Ureter (tissue), 1 donor: ENCODE data around the gene ZNF597. TPM values are rescaled to one million over a fixed set of nuclear protein-coding genes. Genes with fewer than 3 reads are reported as not detected.

Experiments used
- DNase-seq: peaks from one replicate; pipeline ENCODE4 v3.0.0-alpha.2; 2020; ENCODE audit warnings: low spot score
- total RNA-seq: library from RNA; stranded (reverse); gene quantifications from one replicate; pipeline ENCODE4 v1.2.4, GENCODE V29; 2023
- donor health status: DM: yes; HTN: yes; CAD: no.

Gene ZNF597, protein sequence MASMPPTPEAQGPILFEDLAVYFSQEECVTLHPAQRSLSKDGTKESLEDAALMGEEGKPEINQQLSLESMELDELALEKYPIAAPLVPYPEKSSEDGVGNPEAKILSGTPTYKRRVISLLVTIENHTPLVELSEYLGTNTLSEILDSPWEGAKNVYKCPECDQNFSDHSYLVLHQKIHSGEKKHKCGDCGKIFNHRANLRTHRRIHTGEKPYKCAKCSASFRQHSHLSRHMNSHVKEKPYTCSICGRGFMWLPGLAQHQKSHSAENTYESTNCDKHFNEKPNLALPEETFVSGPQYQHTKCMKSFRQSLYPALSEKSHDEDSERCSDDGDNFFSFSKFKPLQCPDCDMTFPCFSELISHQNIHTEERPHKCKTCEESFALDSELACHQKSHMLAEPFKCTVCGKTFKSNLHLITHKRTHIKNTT
- 4.8 TPM for total RNA-seq

DNA sequence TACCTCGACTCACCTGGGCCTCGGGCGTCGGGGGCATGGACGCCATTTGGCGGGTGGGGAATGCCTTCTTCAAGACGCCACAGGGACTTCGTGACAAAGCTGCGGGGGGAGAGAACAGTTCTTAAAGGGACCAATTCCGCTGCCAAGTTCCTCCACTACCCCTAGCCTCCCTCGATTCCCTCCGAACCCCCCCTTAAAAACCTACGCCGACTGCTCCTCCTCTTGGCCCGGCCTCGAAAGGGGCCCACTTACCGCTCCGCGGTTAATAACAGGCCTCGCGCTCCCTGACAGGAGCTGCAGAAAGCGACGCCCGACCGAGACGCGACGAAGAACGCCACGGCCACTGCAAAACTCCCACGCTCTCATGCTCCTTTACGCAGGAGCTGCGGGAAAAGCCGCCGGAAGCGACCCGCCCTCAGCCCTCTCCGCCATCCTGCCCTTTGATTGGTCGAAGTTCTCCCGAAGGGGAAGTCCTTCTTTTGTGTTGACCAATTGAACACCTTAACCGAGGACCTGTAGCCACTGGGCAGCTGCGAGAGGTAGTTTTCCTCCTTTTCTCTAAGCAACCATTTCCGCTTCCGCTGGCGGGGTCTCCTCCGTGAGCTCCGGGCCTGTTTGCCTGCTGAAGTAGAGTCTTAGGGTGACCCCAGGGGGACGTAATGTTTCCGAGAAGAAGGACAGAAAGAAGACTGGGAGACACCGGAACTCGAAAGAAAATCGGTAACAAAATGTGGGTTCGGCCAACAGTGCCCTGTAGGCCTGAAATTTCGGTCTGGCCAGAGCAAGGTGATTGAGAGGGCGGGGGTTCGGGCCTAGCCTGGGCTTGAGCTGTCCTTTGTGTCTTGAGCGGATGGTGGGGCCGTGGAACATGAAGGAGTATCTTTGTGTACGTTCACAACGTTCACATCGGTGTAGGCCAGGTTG lies at the start of gene ZNF597, which contains the start of gene NAA60:
TSS of gene ZNF597 (minus strand) at position 397 of the 924 bp plus-strand sequence. CDS start at position 46, 351 bp downstream.
TSS of gene NAA60 (plus strand) at position 573 of the 924 bp plus-strand sequence. CDS start 32,548 bp downstream, outside the sequence.
- peak; percentile 85 for DNase-seq

DNA sequence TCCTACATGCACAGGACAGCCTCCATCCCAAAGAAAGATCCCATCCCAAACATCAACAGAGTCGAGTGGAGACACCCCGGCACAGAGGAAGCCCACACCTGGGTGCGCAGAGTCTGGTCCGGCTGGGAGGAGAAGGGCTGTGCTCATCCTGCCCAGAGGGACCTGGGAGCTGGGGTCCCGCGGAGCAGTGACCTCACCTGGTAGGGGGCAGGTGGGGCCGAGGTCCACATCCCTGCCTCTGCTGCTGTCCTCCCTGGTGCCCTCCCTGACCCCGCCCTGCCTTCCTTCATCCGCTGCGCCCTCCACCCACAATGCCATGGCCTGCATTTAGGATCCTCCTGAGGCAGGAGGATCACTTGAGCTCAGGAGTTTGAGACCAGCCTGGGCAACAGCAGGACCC lies 49.1 kb upstream of the ZNF597 start:
- no peak for DNase-seq

DNA sequence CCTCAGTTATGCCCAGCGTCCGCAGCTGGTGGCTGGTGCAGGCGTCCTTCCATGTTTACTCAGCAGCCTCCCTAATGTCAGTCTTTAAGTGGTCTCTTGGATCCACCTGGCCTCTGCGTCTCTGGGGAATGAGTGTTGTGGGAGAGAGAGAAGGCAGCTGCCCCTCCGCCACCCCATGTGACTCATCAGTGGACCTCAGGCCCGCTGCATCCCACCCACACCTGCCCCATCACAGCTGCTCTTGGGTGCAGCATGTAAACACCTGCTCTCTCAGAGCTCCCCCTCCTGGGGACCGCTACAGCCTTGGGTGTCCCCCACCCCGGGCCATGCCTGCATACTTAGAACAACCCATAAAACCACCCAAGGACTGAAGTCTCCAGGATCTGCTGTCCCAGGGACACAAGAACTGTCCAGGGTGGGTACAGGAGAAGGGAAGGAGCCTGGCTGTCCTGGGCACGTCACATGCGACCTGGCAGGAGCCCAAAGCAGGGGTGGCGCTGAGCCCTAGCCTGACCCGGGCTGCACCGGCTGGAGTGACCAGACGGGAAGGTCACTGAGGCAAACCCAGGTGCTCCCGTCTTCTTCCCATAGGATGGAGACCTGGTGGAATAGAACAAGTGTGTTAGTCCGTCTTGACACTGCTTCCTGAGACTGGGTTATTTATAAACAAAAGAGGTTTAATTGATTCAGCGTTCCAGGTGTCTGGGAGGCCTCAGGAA lies 47.8 kb upstream of the ZNF597 start:
- DNase-seq: no peak

DNA sequence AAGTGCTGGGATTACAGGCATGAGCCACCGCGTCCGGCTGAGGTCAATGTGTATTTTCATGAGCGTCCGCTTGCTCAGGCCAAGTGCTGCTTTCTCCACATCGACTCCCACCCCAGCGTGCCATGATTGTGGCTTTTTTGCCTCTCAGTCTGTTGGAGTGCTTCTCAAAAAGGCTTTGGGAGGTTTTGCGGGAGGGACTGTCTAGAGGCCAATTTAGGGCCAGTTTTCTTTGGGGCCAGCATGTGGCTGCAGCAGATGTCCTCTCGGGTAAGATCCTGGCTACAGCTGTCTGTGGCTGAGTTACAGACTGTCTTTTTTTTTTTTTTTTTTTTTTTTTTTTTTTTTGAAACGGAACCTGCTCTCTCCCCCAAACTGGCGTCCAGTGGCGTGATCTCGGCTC lies 45.5 kb upstream of the ZNF597 start:
- no peak for DNase-seq

DNA sequence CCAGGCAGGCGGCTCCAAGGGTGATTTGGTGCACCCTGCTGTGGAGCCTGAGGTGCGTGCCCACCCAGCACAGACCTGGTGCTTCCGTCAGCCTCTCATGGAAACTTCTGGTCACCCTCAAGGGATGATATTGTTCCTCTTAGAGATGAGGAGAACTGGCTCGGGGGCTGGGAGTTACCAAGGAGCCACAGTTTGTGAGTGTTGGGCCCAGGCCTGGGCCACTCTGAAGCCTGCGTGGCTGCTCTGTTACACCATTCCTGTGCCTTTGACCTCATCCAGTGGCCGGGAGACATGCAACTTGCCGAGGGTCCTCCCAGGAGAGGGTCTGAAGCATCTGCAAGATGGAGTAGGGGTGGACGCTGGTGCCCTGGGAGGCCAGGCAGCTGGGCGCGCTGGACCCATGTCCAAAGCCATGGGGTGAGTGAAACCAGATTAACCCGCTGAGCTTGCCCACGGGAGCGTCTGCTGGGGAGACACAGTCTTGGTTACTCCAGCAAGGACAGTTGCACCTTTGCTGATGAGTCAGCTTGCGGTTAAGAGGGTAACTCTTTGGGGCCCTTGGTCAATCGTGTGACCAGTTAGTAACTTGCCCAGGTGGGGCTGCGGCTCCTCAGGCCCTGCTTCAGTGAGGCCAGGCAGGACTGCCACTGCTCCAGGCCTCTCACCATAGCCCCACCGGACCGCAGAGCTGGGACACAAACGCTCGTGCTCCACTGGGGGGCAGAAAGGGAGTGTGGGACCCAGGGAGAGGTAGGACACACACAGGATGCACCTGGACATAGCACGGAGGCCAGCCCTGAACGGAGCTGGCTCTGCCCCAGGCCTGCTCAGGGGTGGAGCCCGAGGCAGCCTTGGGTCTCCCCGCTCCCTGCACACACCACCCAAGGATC lies 44.5 kb upstream of the ZNF597 start:
- no peak for DNase-seq

DNA sequence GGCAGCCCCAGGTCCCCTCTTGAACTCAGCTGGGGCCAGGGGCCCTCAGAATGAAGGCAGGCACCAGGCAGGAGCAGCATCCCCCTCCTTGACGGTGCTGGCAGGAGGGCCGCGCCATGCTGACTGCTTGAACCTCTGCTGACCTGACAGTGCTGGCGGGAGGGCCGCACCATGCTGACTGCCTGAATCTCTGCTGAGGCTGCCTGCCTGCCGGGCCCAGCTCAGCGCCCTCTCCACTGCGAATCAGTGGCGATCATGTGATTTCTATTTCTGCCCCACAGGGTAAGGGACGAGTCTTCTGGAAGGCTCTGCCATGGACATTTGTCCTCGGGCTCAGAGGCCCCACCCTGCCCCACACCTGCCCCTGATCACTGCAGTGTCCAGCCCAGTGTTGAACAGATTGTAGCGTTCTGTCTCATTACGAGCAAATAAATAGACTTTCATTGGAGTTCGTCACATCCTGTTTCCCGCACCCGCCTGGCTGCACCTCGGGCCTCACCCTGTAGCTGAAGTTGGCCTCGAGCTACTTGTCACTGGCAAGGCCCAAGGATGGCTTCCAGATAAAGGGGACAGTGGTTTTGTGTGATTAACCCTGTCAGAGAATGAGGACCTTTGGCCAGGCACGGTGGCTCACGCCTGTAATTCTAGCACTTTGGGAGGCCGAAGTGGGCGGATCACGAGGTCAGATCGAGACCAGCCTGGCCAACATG lies 43.4 kb upstream of the ZNF597 start:
- DNase-seq: no peak

DNA sequence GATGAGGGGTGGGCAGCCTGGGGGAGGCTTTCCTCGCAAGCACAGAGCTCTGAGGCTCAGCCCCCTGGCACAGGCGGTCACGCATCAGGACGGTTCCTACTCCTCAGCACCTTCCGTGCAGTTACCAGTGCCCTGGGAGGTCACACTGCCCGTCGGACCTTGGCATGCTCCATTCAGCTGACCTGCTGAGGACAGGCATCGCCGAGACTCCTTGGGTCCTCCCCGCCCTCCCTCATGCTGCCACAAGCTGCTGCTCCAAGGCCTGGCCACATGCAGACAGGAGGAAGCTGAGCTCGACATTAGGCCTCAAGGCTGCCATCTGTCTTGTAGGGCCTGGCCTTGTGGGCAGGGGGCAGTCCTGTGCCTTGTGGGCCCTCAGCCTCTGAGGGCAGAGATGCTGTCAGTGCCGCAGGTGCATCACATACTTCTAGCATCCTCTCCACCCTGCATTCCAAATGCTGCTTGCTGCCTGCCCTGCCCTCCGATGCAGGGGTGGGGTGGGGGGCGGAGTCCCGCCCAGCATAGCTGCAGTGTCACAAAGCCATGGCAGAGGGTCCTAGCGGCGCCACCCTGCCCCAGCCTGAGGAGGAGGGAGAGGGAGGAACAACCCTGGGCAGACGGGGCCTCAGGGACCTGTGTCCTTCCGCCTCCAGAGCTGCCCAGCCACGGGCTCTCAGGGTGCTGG lies 42.7 kb upstream of the ZNF597 start:
- no peak for DNase-seq

DNA sequence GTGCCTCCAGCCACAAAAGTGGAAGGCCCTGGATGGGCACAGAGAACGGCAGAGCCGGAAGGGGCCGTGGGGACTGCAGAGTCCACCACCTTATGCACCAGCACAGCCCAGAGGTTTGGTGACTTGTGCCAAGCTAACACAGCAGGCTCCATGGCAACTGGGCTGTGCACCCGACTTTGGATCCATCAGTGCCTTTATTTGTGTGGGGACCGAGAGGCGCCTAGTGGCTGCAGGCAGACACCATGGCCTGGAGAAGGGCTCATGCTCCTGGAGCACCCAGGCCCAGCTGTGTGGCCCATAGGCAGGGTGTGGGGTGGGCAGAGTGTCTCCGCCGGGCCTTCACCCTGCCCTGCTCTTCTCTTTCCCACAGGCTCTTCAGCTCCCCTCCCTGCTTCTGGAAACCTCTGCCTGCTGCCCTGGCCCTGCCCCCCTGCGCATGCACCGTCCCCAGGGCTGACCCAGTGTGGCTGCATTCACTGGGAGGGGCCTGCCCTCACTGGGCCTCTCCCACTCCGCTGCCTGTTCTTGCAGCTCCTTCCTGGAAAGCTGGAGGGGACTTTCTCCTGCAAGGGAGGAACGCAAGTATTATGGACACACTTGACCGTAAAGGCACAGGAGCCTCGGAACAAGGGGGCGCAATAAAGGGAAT lies 41.9 kb upstream of the ZNF597 start:
- DNase-seq: no peak

DNA sequence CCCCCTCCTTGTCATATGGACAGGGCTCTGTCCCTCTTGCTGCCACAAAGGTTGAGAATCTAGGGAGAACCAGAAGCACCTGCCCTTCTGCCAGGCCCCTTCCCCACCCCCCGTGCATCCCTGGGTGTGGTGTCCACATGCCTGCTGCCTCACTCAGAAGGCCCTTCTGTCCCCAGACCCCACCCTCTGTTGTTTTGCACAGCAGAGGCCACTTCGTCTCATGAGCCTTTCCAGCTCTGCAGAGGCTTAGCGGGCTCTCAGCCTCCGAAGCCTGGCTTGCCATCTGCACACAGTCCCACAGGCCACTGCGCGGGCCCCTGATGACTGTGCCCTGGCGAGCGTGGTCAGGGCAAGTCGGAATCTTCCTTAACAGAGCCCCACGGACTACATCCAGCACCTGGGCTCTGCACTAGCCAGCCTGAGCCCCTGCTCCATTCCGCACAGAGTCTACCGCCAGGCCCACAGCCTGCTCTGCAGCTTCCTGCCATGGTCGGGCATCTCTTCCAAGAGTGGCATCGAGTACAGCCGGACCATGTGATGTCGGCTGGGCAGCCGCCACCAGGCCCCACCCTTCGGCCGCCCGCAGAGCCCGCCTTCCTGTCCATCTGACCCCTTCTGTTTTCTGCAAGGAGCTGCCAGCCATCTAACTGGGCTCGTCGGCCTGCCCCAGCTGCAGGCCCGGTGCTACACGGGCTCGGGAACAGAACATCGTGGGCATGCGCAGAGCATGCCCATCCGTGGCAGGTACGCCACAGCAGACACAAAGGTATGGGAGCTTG lies 41.2 kb upstream of the ZNF597 start:
- DNase-seq: no peak

DNA sequence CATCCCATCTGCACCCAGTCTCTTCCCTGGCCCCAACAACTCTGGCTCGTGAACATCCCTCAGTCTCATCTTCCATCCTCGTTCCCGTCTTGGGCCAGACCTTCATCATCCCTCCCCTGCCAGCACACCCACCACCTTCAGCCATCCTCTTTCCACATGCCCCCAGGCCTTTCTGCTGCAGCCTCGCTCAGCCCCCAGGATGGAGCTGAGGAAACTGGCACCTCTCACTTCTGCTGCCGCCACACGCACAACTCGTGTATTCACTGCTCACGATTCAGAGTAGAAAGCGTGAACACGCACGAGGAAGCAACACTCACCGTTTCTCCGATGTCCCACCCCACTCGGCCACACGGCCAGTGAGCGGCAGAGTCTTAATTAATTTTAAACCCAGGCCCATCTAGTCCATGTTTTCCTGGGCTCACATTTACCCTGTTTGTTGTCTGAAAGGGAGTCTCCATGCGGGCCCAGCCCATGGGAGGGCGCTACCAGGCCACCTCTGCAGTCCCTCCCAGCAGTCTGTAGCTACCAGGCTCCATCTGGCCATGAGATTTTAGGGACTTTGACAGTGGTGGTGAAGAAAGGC lies 39.4 kb upstream of the ZNF597 start:
- DNase-seq: no peak

DNA sequence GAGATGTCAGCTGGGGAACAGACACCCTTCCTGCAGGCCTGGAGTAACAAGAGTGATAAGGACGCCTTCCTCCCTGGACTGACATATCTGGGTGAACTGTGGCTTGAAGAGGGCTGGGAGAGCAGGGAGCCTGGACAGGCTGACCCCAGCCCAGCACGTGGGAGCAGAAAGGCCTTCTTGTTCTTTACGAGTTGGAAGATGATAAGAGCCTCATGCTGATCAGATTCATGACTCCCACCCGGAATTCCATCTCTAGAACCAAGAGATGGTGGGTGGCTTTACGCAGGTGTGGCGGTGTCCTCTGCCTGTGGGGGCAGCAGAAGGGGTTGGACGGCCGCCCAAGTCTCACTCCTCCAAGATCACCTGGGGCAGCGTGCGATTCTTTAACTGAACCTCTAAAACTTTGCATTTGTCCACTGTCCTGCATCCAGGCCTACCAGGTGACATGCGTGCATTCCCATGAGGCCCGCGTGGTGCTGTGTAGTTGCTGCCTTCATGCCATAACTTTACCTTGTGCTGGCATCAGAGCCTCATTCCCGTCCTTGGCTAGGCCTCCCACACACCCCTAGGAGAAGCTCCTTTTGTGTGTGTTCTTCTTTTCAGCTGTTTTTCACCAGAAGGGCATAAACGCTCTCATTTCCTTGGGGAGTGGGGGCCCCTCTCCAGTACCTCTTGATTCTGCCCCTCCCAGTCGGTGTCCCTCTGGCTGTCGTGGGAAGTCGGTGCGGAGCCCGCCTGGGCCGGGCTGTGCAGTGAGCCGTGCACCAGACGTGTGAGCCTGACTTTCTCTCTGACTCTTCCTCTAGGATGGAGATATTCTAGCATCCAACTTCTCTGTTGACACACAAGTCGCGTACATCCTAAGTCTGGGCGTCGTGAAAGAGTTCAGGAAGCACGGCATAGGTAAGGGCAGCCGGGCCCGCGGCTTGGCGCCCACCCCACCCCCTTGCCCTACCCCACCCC lies 38.7 kb upstream of the ZNF597 start:
- DNase-seq: no peak

DNA sequence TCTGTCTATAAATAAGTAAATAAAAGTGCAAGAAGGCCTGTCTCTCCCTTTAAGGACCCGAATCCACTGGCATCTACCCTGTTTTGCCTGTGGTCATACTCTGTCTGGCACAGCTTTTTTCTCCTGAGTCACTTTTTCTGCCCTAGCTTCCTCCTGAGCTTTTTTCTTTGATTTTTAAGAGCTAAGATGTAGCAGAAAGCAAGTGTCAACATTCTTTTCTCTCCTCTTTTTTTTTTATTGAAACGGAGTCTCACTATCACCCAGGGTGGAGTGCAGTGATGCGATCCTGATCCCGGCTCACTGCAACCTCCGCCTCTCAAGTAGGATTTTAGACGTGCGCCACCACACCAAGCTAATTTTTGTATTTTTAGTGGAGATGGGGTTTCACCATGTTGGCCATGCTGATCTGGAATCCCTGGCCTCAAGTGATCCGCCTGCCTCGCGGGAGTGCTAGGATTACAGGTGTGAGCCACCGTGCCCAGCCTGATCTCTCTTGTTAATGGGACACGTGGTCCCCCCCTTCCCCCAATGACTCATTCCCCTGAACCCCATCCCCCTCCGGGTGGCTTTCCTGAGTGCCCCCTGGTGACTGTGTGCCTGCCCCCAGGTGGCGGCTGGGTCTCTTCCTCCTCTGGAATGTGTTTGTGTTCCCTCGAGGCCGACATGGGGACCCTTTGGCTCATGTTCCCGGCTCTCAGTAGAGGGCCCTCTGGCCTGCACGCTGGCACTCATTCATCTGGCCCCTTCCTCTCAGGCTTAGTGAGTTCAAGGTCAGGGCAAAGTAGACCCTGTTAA lies 37.8 kb upstream of the ZNF597 start:
- no peak for DNase-seq

DNA sequence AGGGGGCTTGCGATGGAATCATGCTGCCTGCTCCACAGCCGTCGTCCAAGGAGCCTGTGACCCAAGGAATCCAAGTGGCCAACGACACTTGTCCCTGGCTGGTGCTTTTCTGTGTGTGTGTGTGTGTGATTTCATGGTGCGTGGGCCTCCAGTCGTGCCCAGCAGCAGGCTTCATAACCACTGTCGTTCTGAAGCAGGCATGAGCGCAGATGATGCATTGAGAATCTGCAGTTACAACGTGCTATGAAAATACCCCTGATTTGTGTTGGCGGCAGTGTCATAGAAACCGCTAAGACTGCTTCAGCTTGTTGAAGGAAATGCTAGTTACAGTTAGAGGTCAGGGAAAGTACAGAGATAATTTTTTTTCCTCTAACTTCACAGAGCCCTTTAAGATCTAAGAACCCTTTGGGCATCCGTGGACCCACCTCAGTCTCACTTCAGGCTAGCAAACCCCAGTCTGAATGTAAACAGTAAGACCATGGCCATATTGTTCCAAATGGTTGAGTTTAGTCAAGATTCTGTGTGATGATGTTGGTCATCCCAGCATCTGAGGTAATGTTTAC lies 36.4 kb upstream of the ZNF597 start:
- no peak for DNase-seq

DNA sequence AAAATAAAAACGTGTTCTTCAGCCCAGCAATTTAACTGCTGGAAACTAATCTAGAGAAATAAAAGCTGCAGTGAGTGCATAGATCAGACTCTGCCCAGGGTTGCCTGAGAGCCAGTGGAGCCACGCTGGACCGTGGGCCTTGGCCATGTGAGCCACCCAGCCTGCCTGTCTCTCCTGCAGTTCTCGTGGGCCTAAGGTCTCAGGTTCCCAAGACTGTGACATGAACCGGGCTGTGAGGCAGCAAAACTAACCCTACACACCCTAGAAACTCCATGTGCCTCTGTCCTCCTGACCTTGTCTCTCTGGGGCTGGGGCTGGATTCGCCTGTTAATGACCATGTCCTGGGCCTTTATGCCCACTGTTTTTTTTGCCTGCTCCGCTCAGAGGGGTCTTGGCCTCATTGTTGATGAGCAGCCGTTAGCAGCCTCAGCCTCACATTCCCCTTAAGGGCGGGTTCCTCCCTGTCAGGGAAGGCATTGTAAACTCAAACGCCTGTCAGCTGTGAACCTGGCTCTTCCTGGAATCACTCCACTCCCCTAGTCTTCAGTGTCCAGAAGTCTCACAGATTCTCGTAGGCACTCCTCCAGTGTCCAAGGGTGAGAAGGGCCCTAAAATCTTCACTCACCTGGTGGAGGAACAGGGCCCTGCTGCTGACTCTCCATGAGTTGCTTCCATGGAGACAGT lies 35.1 kb upstream of the ZNF597 start:
- DNase-seq: no peak

DNA sequence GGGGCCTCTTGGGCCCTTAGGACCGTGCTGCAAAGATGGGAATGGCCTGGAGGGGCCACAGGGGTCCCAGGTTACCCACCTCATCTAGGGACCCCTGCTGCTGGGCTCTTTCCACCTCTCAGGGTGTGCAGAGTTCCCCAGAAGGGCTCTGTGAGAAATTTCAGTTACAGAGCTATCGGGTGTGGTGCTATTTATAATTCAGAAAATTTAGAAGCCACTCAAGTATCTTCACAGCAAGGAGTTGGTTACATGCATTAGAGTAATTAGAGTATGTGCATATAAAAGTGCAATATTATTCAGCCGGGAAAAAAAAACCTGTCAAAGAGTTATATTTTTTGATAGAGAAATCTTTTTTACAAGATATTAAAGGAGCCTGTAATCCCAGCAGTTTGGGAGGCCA lies 33.1 kb upstream of the ZNF597 start:
- no peak for DNase-seq
